Aorta (tissue), 5 donors: ENCODE data around the gene MRGPRD. TPM values are rescaled to one million over a fixed set of nuclear protein-coding genes. Genes with fewer than 3 reads are reported as not detected.
A peak's percentile ranks its signal among the peaks of the same experiment; 100 is the strongest.

Experiments
- ATAC-seq: fragments of 200-7000 bp; cut with Tn5 transposase; one replicate; pipeline ENCODE4 v1.9.1; 2022; ENCODE audit warnings: moderate library complexity; ENCODE audit not compliant: low FRiP score
- DNase-seq, 2 donors: peaks; one replicate each; pipeline ENCODE4 v3.0.0-alpha.2; 2020
- H3K27ac ChIP-seq, 2 donors: one replicate each; pipeline ENCODE4 v1.5.1; 2013; ENCODE audit warnings: low read length in 2 of 2, mild to moderate bottlenecking in 2 of 2, moderate library complexity in 2 of 2, control low read depth in 1 of 2, inconsistent platforms in 1 of 2, low read depth in 1 of 2
- H3K27me3 ChIP-seq, 2 donors: one replicate each; pipeline ENCODE4 v1.6.1; 2013; ENCODE audit warnings: control low read depth in 1 of 2, low read length in 1 of 2, mild to moderate bottlenecking in 1 of 2, moderate library complexity in 1 of 2; ENCODE audit not compliant: insufficient read depth in 2 of 2, control insufficient read depth in 1 of 2
- H3K36me3 ChIP-seq, 2 donors: one replicate each; pipeline ENCODE4 v1.6.1; 2013; ENCODE audit warnings: control low read depth in 1 of 2, low read length in 1 of 2, mild to moderate bottlenecking in 1 of 2; ENCODE audit not compliant: insufficient read depth in 2 of 2, control insufficient read depth in 1 of 2
- H3K4me1 ChIP-seq, 2 donors: one replicate each; pipeline ENCODE4 v1.6.1; 2013; ENCODE audit warnings: low read length in 2 of 2, control low read depth in 1 of 2, mild to moderate bottlenecking in 1 of 2, moderate library complexity in 1 of 2; ENCODE audit not compliant: insufficient read depth in 2 of 2, control insufficient read depth in 1 of 2
- H3K4me3 ChIP-seq, 2 donors: one replicate each; pipeline ENCODE4 v1.5.1; 2013; ENCODE audit warnings: low read length in 2 of 2, control low read depth in 1 of 2, mild to moderate bottlenecking in 1 of 2
- H3K9me3 ChIP-seq: one replicate; pipeline ENCODE4 v1.6.1; 2013; ENCODE audit warnings: mild to moderate bottlenecking, low read length; ENCODE audit not compliant: control insufficient read depth
- WGBS, 2 donors: extraction: QIAGEN DNeasy Blood & Tissue Kit; methylation state at CpG; one replicate each; pipeline ENCODE4 v1.1.7; 2013; 5-methylcytosine and 5-hydroxymethylcytosine counted together
- intact Hi-C, 2 donors: fragments of 100-400 bp; cut with DNase I; formaldehyde crosslinking; loops; one replicate each; pipeline versions ENCODE4 v1.14.2 to v1.15.0; 2022
- polyA plus RNA-seq, 2 donors: library from polyadenylated mRNA; stranded (reverse); fragments of 200-250 nt; gene quantifications; one replicate each; pipeline ENCODE4 v1.2.3, GENCODE V29; 2013
- total RNA-seq, 2 donors: library from RNA; stranded (reverse); fragmentation: NEBNext Ultra II Directional; extraction: Animal tissue kit (Norgen Biotek cat#: 25700); gene quantifications; one replicate each; pipeline ENCODE4 v1.2.1, GENCODE V29; 2021
- donor health status: healthy with polysubstance abuse.
- donor health status: Bipolar disorder and iron deficiency.
- donor health status: DM: no; HTN: no; CAD: no.
- donor health status: DM: no; HTN: no; CAD: no.
- donor health status: DM: yes; HTN: yes; CAD: no.

The MRGPRD gene
- total and polyA plus RNA-seq, 4 donors, result 0.49 TPM; not detected in 3

DNA sequence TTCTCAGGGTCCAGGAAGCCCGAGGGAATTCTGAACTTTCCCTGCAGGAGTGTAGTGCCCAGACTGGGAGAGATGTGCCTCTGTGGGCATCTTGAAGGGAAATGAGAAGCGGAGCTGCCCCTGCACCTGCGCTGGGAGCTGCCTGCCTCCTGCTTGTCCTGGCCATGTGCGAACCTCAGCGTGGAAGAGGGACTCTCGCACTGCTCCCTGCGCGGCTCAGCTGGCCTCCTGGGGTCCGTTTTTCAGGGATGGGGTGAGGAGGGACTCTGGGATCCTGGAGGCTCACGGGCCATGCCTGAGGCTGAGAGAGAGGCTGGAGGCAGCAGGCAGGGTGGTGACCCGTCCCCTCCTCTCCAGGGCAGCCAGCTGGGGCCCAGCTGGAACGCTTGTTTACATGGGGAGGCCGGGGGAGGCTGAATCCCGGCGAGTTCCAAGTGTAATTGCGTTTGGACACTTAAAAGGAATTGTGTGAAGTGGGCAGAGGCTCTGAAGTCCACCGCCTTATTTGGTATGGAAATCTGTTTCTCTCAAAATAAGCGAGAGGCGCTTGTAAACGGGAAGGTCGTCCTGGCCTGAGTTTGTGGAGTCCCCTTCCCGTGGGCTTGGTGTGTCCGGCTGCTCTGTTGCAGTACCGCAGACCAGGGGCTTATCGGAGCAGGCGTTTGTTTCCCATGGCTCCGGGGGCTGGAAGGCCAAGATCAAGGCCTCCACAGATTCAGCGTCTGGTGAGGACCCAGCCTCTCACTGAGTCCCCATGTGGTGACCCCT lies 33.5 kb upstream of the MRGPRD start:
- no peaks in the 10 kb centered on the region for H3K4me1 ChIP-seq
- ATAC-seq (peak; percentile 24), DNase-seq (peak; percentile 70 to 87)
- 12 to 16% methylated on average over 28 of the region's 28 CpGs for WGBS, 2 donors
- intact Hi-C loops, result loop anchor here (5.0 kb wide), 4 partner anchors 33 to 87 kb away; partner anchors contain the start of gene TPCN2 (in 1 of the 2)
- H3K4me3 ChIP-seq, result no peak overlapping the region
- H3K27me3 ChIP-seq, result no peaks in the 10 kb centered on the region
- H3K36me3 ChIP-seq, result no peaks in the 10 kb centered on the region
- H3K27ac ChIP-seq, result peak overlapping the region; percentile 20 to 71
- no peaks in the 10 kb centered on the region for H3K9me3 ChIP-seq

DNA sequence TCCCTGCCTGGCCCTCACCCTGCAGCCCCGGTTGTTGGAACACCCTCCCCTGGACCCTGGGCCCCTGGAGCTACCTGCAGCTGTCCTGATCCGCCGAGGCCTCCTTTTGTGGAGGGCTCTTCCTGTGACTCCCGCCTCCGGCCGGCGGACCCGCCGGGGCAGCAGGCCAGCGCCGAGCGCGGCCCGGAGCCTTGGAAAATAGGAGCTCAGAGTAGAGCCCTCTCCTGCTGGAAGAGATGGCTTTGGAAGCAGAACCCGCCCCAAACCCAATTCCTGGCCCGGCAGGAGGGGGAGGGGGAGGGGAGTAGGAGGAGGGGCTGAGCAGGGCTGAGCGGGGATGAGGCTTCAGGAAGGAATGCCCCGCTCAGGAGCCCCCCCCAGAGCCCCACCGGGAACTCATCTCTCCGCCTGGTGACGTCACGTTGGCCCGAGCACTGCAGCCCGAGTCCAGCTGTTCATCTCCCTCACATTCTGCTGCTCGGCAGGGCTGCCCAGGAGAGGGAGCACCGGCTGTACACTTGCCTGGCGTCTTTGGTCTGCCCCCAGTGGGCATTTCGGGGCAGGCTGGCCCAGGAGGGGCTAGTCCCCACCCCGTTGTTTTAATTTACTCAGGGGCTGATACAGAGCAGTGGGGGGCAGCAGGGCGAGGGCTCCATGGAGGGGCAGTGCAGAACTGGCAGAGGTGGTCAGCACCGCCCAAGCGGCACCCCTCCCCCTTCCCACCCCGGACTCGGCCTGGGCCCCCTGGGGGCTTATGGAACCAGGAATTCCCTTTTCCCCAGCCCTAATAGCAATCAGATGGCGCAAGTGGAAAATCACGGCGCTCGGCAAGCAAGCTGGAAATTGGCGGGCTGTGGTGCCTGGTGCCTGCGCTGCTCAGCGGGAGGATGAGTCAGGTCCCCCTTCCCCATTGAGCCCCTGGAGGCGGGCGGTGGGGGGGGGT lies 32.5 kb upstream of the MRGPRD start, which contains the start of gene MRGPRF:
Gene MRGPRF (minus strand): TSS at position 238 of the 943 bp plus-strand sequence. CDS start 3,345 bp downstream, outside the sequence.
- DNase-seq, result peak; percentile 97 to 99
- Histone ChIP-seq H3K27me3 (no peaks in the 10 kb centered on the region), H3K4me3 (peak within 1 kb of the TSS; percentile 79 to 85), H3K9me3 (no peaks in the 10 kb centered on the region), H3K27ac (peak within 1 kb of the TSS; percentile 56 to 90), H3K4me1 (no peaks in the 10 kb centered on the region), H3K36me3 (no peaks in the 10 kb centered on the region)
- intact Hi-C loops, result loop anchor here (5.0 kb wide), 4 partner anchors 34 to 86 kb away; partner anchors contain the start of gene TPCN2 (in 1 of the 2)
- WGBS, 2 donors, result 1% methylated on average over 39 to 43 of the region's 43 CpGs
- ATAC-seq, result peak; percentile 84

DNA sequence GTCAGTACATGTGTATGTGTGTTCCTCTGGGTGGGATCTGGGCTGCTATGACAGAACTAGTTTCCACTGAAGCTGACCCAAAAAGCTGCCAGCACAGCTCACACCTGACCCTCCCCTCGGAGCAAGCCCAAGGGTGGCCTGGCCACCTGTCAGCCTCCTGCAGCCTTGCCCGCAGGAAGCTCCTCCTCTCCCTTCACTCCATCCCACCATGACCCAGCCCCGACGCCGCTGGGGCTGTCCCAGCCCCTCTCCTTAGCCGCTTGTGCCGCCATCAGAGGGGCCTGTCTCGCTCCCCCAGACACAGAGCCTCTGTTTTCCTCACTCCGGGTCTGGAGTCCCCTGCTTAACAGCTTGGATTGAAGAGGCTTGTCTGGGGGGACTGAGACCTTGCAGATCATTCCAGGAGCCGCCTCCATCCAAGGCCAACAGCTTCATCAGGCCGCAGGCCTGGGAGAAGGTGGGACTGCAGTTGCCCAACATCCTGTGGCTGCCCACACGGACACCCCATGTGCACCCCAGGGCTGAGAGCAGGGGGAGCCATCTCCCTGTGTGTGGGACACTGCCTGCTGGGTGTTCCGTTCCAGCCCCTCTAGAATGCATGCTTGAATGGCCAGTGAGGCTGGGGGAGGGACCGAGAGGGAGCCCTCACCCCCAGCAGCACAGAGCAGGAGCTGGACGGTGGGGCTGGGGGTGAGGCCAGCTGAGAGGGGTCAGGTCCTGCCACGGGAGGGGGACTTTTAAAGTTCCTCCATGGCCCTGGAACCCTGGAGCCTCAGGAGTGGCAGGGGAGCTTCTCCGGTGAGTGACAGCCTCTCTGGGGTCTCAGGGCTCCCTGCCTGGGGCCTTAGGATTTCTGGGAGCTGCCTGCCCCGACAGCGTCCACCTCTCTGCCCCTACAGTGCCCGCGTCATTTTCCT lies 31.6 kb upstream of the MRGPRD start:
- peak overlapping the region; percentile 49 to 90 for H3K27ac ChIP-seq
- DNase-seq, result peak in 1 of 2 donors; percentile 79
- H3K9me3 ChIP-seq, result no peaks in the 10 kb centered on the region
- no peaks in the 10 kb centered on the region for H3K36me3 ChIP-seq
- 4 to 6% methylated on average over 21 of the region's 21 CpGs for WGBS, 2 donors
- no peak for ATAC-seq
- no peaks in the 10 kb centered on the region for H3K27me3 ChIP-seq
- H3K4me3 ChIP-seq, result peak overlapping the region; percentile 79 to 85
- no peaks in the 10 kb centered on the region for H3K4me1 ChIP-seq
- intact Hi-C loops, result loop anchor here (5.0 kb wide), 4 partner anchors 35 to 85 kb away; partner anchors contain the start of gene TPCN2 (in 1 of the 2)

DNA sequence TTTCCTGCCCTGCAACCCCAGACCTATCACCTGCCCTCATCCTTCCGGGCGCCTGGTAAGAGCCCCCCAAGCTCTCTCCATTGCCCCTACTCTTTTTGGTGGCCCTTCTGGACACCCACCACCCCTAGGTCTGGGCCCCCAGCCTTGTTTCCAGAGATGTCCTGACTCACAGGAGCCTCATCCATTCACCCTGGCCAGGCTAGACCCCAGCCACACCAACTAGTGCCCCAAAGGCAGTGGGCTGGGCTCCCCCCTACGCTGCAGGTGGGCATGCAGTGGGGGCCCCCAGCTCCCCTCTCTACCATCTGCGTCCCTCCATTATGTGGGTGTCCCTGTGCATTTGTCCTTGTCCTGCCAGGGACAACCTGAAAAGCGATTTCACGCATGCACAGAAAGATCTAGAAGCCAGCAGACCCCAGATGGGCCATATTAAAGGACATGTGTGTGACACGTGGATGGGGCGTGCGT lies 30.9 kb upstream of the MRGPRD start:
- intact Hi-C loops, result loop anchor here (2.0 to 5.0 kb wide), 5 partner anchors 36 to 84 kb away; partner anchors contain the start of gene TPCN2 (in 2 of the 2)
- Histone ChIP-seq H3K9me3 (no peaks in the 10 kb centered on the region), H3K4me1 (no peaks in the 10 kb centered on the region), H3K27me3 (no peaks in the 10 kb centered on the region), H3K27ac (peak overlapping the region; percentile 49 to 90), H3K4me3 (peak overlapping the region; percentile 79 to 85), H3K36me3 (peaks cover 0 to 1% of the 10 kb centered on the region in 2 donors)
- DNase-seq (peak in 1 of 2 donors; percentile 75), ATAC-seq (no peak)
- 21 to 24% methylated on average over 9 of the region's 9 CpGs for WGBS, 2 donors

DNA sequence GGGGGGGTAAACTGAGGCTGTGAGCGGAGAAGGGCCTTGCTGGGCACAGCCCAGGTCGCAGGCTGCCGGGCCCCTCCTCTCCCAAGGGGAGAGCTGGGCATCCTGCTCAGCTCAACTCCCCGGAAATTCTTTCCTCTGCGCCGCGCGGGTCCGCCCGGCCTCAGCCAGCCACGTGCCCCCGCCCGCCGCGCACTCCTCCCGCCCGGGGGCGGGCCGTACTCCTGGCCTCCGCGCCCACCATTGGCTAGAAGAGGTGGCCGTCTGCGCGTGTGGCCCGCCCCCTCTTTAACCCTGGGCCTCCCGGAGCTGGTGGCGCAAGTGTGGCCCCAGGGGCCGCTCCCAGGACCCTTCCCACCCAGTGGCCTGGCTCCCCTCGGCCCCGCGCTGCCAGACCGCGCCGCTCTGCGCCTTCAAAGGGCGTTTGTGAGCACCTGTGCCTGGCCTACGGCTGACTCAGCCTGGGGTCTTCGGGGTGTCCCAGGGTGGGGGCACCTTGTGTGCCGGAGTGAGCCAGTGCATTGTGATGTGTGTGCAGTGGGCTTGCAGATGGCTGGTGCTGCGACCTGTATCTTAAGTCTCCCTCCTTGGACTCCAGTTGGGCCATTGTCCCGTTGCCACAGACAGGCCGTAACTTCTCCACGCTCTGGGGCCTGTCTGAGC lies 30.3 kb upstream of the MRGPRD start:
- WGBS, 2 donors, result 1 to 2% methylated on average over 43 of the region's 43 CpGs
- DNase-seq, result peak; percentile 88 to 94
- no peaks in the 10 kb centered on the region for H3K4me1 ChIP-seq
- peak overlapping the region; percentile 79 to 85 for H3K4me3 ChIP-seq
- peak; percentile 67 for ATAC-seq
- no peaks in the 10 kb centered on the region for H3K9me3 ChIP-seq
- H3K36me3 ChIP-seq, result peaks cover 0 to 1% of the 10 kb centered on the region in 2 donors
- no peaks in the 10 kb centered on the region for H3K27me3 ChIP-seq
- intact Hi-C loops, result loop anchor here (2.0 to 5.0 kb wide), 5 partner anchors 36 to 84 kb away; partner anchors contain the start of gene TPCN2 (in 2 of the 2)
- H3K27ac ChIP-seq, result peak overlapping the region; percentile 73 to 76

DNA sequence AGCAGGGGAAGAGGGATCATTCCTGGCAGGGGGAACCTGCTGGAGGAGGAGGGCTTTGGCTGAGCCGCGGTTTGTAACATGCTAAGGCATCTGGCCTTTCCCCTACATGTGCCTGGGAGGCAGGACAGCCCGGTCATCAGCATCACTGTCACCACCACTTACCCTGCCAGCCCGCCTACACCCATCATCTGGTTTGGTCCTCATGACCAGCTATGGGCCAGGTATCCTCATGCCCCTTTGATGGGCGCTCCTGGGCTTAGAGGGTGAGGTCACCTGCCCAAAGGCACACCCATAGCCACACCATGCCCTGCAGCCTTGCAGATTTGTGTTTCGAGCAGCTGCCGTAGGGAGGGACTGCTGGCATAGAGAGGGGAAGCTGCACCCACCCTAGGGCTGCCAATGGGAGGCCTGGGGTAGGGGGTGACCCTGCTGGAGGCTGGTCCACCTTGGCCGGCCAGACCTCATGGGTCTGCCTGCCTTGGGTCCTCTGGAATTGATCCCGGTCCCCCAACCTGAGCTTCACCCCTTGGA lies 29.6 kb upstream of the MRGPRD start:
- 6 to 9% methylated on average over 9 of the region's 9 CpGs for WGBS, 2 donors
- Histone ChIP-seq H3K4me3 (peak overlapping the region; percentile 51 to 85), H3K27ac (peak overlapping the region; percentile 73 to 76), H3K4me1 (no peaks in the 10 kb centered on the region), H3K36me3 (peaks cover 5 to 7% of the 10 kb centered on the region in 2 donors), H3K27me3 (no peaks in the 10 kb centered on the region), H3K9me3 (no peaks in the 10 kb centered on the region)
- ATAC-seq (no peak), DNase-seq (peak in 1 of 2 donors; percentile 81)
- intact Hi-C loops, result loop anchor here (2.0 to 5.0 kb wide), 5 partner anchors 37 to 83 kb away; partner anchors contain the start of gene TPCN2 (in 2 of the 2)
